ENCODE results near the gene STK36. TPM values are rescaled to one million over a fixed set of nuclear protein-coding genes. Genes with fewer than 3 reads are reported as not detected.

The STK36 gene
- polyA plus RNA-seq, 2 of the 4 experiments (the other 2 are of a cell fraction): 20.6 to 29.9 TPM

GRCh38 chr2:218627939-218628338 lies 43.9 kb upstream of the STK36 start:
- WGBS (ENCODE audit: missing lambda C conversion rate): 85% methylated on average over 4 of the region's 4 CpGs
- POLR2A ChIA-PET: no interaction called here
- CTCF ChIA-PET: interaction anchor here (2.0 to 4.1 kb wide), 2 partner anchors 10 to 21 kb away, joined by 5 to 11 read pairs; no protein-coding TSS in a partner anchor
- Histone ChIP-seq H3K4me1 (no peaks in the 10 kb centered on the region), H3K9me3 (no peaks in the 10 kb centered on the region), H3K4me3 (no peak overlapping the region), H3K27ac (no peak overlapping the region), H3K4me2 (no peak overlapping the region)
- DNase-seq (ENCODE audit: low read depth in 1 of 2, low spot score in 1 of 2) (no peak), FAIRE-seq (no peak), ATAC-seq (peak; percentile 10 to 32; a peak in 1 of 6 replicates)
- TF ChIP-seq ZSCAN20 (CRISPR knock-in tag; IDR thresholded peaks at IDR 0.05): no peak
- no peak for TF ChIP-seq CHD4 (IDR thresholded peaks at IDR 0.05; ENCODE audit: borderline replicate concordance)
- no peak for TF ChIP-seq EHMT2 (IDR thresholded peaks at IDR 0.05; ENCODE audit: low read depth)
- TF ChIP-seq EP300 (IDR thresholded peaks at IDR 0.05): no peak
- no peak for TF ChIP-seq MAFK (IDR thresholded peaks at IDR 0.05; ENCODE audit: partially characterized antibody)
- no peak for TF ChIP-seq MAZ (IDR thresholded peaks at IDR 0.05; ENCODE audit: borderline replicate concordance, low read depth, low read length)
- no peak for TF ChIP-seq RNF2 (IDR thresholded peaks at IDR 0.05; ENCODE audit: borderline replicate concordance, low read depth)
- TF ChIP-seq CEBPB (IDR thresholded peaks at IDR 0.05): no peak

DNA sequence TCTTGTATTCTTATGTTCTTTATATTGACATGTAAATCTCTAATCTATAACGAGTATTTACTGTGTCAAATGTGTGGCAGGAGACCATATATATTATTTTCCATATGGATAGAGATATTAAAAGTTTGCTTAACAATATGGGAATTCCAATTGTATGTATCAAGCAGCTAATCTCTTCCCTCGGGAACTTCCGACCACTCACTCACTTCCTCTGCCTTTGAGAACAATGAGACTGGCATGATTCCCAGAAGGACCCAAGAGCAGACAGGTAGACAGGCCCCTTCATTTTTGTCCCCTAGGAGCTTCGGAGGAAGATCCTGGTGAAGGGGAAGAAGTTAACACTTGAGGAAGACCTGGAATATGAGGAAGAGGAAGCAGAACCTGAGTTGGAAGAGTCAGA lies 40.0 kb upstream of the STK36 start:
- 46% methylated on average over 4 of the region's 4 CpGs for WGBS (ENCODE audit: missing lambda C conversion rate)
- TF ChIP-seq, protein P1, sequence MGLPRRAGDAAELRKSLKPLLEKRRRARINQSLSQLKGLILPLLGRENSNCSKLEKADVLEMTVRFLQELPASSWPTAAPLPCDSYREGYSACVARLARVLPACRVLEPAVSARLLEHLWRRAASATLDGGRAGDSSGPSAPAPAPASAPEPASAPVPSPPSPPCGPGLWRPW (IDR thresholded peaks at IDR 0.05): no peak
- no peak for TF ChIP-seq POLR2AphosphoS2 (conservative IDR thresholded peaks at IDR 0.05; ENCODE audit: low read length)
- TF ChIP-seq KDM5A (IDR thresholded peaks at IDR 0.05): no peak
- no peak for TF ChIP-seq ZNF302 (CRISPR knock-in tag; IDR thresholded peaks at IDR 0.05)
- TF ChIP-seq CHD2 (IDR thresholded peaks at IDR 0.05; ENCODE audit: low read length, partially characterized antibody): no peak
- no peak for TF ChIP-seq RAD21 (conservative IDR thresholded peaks at IDR 0.05 in 1 of 2, IDR thresholded peaks at IDR 0.05 in 1 of 2)
- TF ChIP-seq, protein P2, sequence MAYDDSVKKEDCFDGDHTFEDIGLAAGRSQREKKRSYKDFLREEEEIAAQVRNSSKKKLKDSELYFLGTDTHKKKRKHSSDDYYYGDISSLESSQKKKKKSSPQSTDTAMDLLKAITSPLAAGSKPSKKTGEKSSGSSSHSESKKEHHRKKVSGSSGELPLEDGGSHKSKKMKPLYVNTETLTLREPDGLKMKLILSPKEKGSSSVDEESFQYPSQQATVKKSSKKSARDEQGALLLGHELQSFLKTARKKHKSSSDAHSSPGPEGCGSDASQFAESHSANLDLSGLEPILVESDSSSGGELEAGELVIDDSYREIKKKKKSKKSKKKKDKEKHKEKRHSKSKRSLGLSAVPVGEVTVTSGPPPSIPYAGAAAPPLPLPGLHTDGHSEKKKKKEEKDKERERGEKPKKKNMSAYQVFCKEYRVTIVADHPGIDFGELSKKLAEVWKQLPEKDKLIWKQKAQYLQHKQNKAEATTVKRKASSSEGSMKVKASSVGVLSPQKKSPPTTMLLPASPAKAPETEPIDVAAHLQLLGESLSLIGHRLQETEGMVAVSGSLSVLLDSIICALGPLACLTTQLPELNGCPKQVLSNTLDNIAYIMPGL (CRISPR knock-in tag; IDR thresholded peaks at IDR 0.05; ENCODE audit: borderline replicate concordance): no peak
- no peak for TF ChIP-seq ZC3H11A (IDR thresholded peaks at IDR 0.05)
- no peak for TF ChIP-seq BHLHE40 (IDR thresholded peaks at IDR 0.05; ENCODE audit: low read depth, low read length)
- no peak for TF ChIP-seq CBX8 (IDR thresholded peaks at IDR 0.05)
- no peak for TF ChIP-seq NFE2L2 (conservative IDR thresholded peaks at IDR 0.05; ENCODE audit: low read length)
- TF ChIP-seq CHD4 (IDR thresholded peaks at IDR 0.05; ENCODE audit: borderline replicate concordance): no peak
- TF ChIP-seq E2F6 (IDR thresholded peaks at IDR 0.05; ENCODE audit: borderline replicate concordance, low read depth): no peak
- TF ChIP-seq BCL3 (IDR thresholded peaks at IDR 0.05): no peak
- TF ChIP-seq ZSCAN20 (CRISPR knock-in tag; IDR thresholded peaks at IDR 0.05): no peak
- TF ChIP-seq MAX (IDR thresholded peaks at IDR 0.05): no peak
- ATAC-seq (no peak; a peak in 1 of 6 replicates), DNase-seq (ENCODE audit: low read depth in 1 of 2, low spot score in 1 of 2) (no peak), FAIRE-seq (no peak)
- POLR2A ChIA-PET: no interaction called here
- no peak overlapping the region for H3K4me3 ChIP-seq
- H3K4me2 ChIP-seq: no peak overlapping the region
- no peaks in the 10 kb centered on the region for H3K9me3 ChIP-seq
- H3K4me1 ChIP-seq: no peaks in the 10 kb centered on the region
- CTCF ChIA-PET: interaction anchor here (1.1 to 2.3 kb wide), 4 partner anchors 12 to 68 kb away, joined by 3 to 6 read pairs (median 4); partner anchors contain the start of genes BCS1L and ZNF142
- no peak overlapping the region for H3K27ac ChIP-seq
